Upper lobe of left lung (tissue), 4 donors: ENCODE measurements around the gene NR1I2.

Source experiments
- CTCF ChIP-seq, 6 experiments: fragments of 450-650 bp in 4 of 6; fragments of 200-600 bp in 2 of 6; sonication (generic) in 2 of 6; IDR thresholded peaks; one replicate each; pipeline ENCODE4 v1.5.1; 2016 to 2019; ENCODE audit warnings: antibody characterized with exemption in 6 of 6
- EP300 ChIP-seq, 4 donors: sonication (generic); formaldehyde crosslinking; IDR thresholded peaks; one replicate each; pipeline ENCODE4 v1.5.1; 2017; ENCODE audit warnings: antibody characterized with exemption in 4 of 4, control low read depth in 2 of 4
- POLR2A ChIP-seq, 4 donors: fragments of 450-650 bp; IDR thresholded peaks; one replicate each; pipeline ENCODE4 v1.5.1; 2016 to 2017; ENCODE audit warnings: antibody characterized with exemption in 4 of 4, mild to moderate bottlenecking in 2 of 4
- POLR2AphosphoS5 ChIP-seq, 2 donors: sonication (generic); formaldehyde crosslinking; IDR thresholded peaks; one replicate each; pipeline ENCODE4 v1.5.1; 2017; ENCODE audit warnings: antibody characterized with exemption in 2 of 2

- no peak for TF ChIP-seq CTCF (IDR thresholded peaks at IDR 0.05)
- TF ChIP-seq POLR2A (IDR thresholded peaks at IDR 0.05) = no peak
- no peak for TF ChIP-seq POLR2AphosphoS5 (IDR thresholded peaks at IDR 0.05)
- no peak for TF ChIP-seq EP300 (IDR thresholded peaks at IDR 0.05)
These were observed 35.9 kb downstream of the NR1I2 start for GRCh38 chr3:119817583-119818363.
